ENCODE measurements around the gene PDZRN4. TPM values are rescaled to one million over a fixed set of nuclear protein-coding genes. Genes with fewer than 3 reads are reported as not detected.

The PDZRN4 gene
- total RNA-seq, 1 donor from 2014 or later: 0.14 TPM

- intact Hi-C loops (cut with micrococcal nuclease): no loop called here
- H3K4me1 ChIP-seq: no peaks in the 10 kb centered on the region
Observed at GRCh38 chr12:41286426-41286825, 98.3 kb downstream of the PDZRN4 start.

GRCh38 chr12:41287500-41288141 lies 99.5 kb downstream of the PDZRN4 start:
- Histone ChIP-seq H3K4me1 (no peaks in the 10 kb centered on the region), H3K36me3 (no peaks in the 10 kb centered on the region), H3K27ac (replicated peaks) (no peak overlapping the region), H3K9me3 (replicated peaks) (no peaks in the 10 kb centered on the region), H3K27me3 (ENCODE audit: low read depth) (no peaks in the 10 kb centered on the region), H3K4me3 (no peak overlapping the region)
- intact Hi-C loops (cut with micrococcal nuclease): no loop called here
- no peak for TF ChIP-seq CTCF (IDR thresholded peaks at IDR 0.05; ENCODE audit: borderline replicate concordance)
- no peak for DNase-seq

More at GRCh38 chr12:41286426-41286825, 98.3 kb downstream of the PDZRN4 start:
- DNase-seq: no peak
- Histone ChIP-seq H3K4me3 (no peak overlapping the region), H3K9me3 (replicated peaks) (no peaks in the 10 kb centered on the region), H3K27me3 (ENCODE audit: low read depth) (no peaks in the 10 kb centered on the region), H3K36me3 (no peaks in the 10 kb centered on the region), H3K27ac (replicated peaks) (no peak overlapping the region)
- TF ChIP-seq CTCF (IDR thresholded peaks at IDR 0.05; ENCODE audit: borderline replicate concordance): no peak

- Histone ChIP-seq H3K27me3 (ENCODE audit: low read depth) (no peaks in the 10 kb centered on the region), H3K4me3 (no peak overlapping the region), H3K4me1 (no peaks in the 10 kb centered on the region), H3K9me3 (replicated peaks) (no peaks in the 10 kb centered on the region), H3K36me3 (no peaks in the 10 kb centered on the region), H3K27ac (replicated peaks) (no peak overlapping the region)
- no peak for DNase-seq
- TF ChIP-seq CTCF (IDR thresholded peaks at IDR 0.05; ENCODE audit: borderline replicate concordance): no peak
- intact Hi-C loops (cut with micrococcal nuclease): no loop called here
Observed at GRCh38 chr12:41288142-41288811, 100.2 kb downstream of the PDZRN4 start.

- no peaks in the 10 kb centered on the region for H3K4me1 ChIP-seq
- intact Hi-C loops (cut with micrococcal nuclease): no loop called here
- H3K36me3 ChIP-seq: no peaks in the 10 kb centered on the region
- TF ChIP-seq CTCF (IDR thresholded peaks at IDR 0.05; ENCODE audit: borderline replicate concordance): no peak
- no peaks in the 10 kb centered on the region for H3K9me3 ChIP-seq (replicated peaks)
- no peak overlapping the region for H3K27ac ChIP-seq (replicated peaks)
- H3K4me3 ChIP-seq: no peak overlapping the region
- no peak for DNase-seq
- H3K27me3 ChIP-seq (ENCODE audit: low read depth): no peaks in the 10 kb centered on the region
Observed at GRCh38 chr12:41289501-41289900, 101.4 kb downstream of the PDZRN4 start.

GRCh38 chr12:41293011-41293410 lies 104.9 kb downstream of the PDZRN4 start:
- no peak for TF ChIP-seq CTCF (IDR thresholded peaks at IDR 0.05; ENCODE audit: borderline replicate concordance)
- Histone ChIP-seq H3K4me1 (no peaks in the 10 kb centered on the region), H3K36me3 (no peaks in the 10 kb centered on the region), H3K27ac (replicated peaks) (no peak overlapping the region), H3K4me3 (no peak overlapping the region), H3K27me3 (ENCODE audit: low read depth) (no peaks in the 10 kb centered on the region), H3K9me3 (replicated peaks) (no peaks in the 10 kb centered on the region)
- no peak for DNase-seq
- intact Hi-C loops (cut with micrococcal nuclease): no loop called here

Data from left ventricle myocardium inferior (tissue), 1 donor.